Thyroid gland (tissue), 4 donors: ENCODE results near the gene GLRA3. TPM values are rescaled to one million over a fixed set of nuclear protein-coding genes. Genes with fewer than 3 reads are reported as not detected.
"Not testable (repeated sequence)": the region's sequence is repeated elsewhere in the genome, so short reads cannot be mapped to it uniquely, and the experiment has no call there.

Experiments
- DNase-seq, 2 donors: peaks; one replicate each; pipeline ENCODE4 v3.0.0-alpha.2; 2019
- H3K27ac ChIP-seq, 3 donors: fragments of 200-600 bp; sonication (generic); 1 replicate in 2 of 3; 2 replicates in 1 of 3; pipeline ENCODE4 v1.5.1; 2016 to 2019; ENCODE audit warnings: mild to moderate bottlenecking in 1 of 3, moderate library complexity in 1 of 3
- H3K27me3 ChIP-seq: fragments of 200-600 bp; sonication (generic); one replicate; pipeline ENCODE4 v1.5.1; 2019
- H3K36me3 ChIP-seq, 2 donors: fragments of 200-600 bp; sonication (generic); one replicate each; pipeline ENCODE4 v1.5.1; 2016 to 2019
- H3K4me1 ChIP-seq, 2 donors: fragments of 200-600 bp; sonication (generic); one replicate each; pipeline ENCODE4 v1.5.1; 2017 to 2019
- H3K4me3 ChIP-seq, 3 donors: fragments of 200-600 bp; sonication (generic); replicated peaks in 1 of 3; 1 replicate in 2 of 3; 2 replicates in 1 of 3; pipeline ENCODE4 v1.5.1; 2016; ENCODE audit warnings: mild to moderate bottlenecking in 1 of 3
- H3K9me3 ChIP-seq: fragments of 200-600 bp; sonication (generic); one replicate; pipeline ENCODE4 v1.5.1; 2017
- POLR2A ChIP-seq, 2 donors: fragments of 450-650 bp; IDR thresholded peaks; one replicate each; pipeline ENCODE4 v1.6.1; 2017; ENCODE audit warnings: antibody characterized with exemption in 2 of 2, mild to moderate bottlenecking in 2 of 2, moderate library complexity in 1 of 2
- WGBS, 2 donors: methylation state at CpG; one replicate each; pipeline ENCODE4 v1.1.5; 2017; 5-methylcytosine and 5-hydroxymethylcytosine counted together
- intact Hi-C: fragments of 100-400 bp; cut with DNase I; formaldehyde crosslinking; loops from one replicate; pipeline ENCODE4 v1.15.1; 2023
- total RNA-seq, 4 donors: library from RNA; depleted of rRNA; stranded (reverse); fragments of >200 nt; gene quantifications; one replicate each; pipeline ENCODE4 v1.2.3, GENCODE V29; 2016
- TF ChIP-seq, protein P1 (sequence below), 6 experiments: fragments of 200-600 bp in 3 of 6; fragments of 450-650 bp in 3 of 6; sonication (generic) in 3 of 6; IDR thresholded peaks; one replicate each; pipeline ENCODE4 v1.5.1; 2016 to 2019; ENCODE audit warnings: antibody characterized with exemption in 6 of 6, mild to moderate bottlenecking in 2 of 6, inconsistent platforms in 1 of 6, moderate library complexity in 1 of 6

Gene GLRA3
- total RNA-seq, 4 donors from 2014 or later = not detected

DNA sequence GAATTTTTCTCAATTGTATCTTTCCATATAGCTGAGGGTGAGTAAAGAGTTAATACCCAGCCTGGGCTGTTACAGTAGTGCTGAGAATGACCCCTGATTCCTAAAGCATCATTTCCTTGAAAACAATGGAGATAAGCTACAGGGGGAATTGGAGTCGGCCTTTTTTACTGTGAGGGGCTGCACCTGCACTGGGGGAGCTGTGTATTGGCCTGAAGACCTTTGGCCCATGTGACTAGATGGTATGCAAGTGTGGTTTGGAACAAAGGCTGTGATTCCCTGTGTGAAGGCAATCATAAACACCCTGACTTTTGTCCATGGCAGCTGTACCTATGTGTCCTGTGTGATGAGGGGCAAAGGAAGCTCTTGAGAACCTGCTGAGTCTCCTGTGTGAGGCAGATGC lies 182.7 kb downstream of the GLRA3 start:
- no peak overlapping the region for H3K27ac ChIP-seq
- WGBS, 2 donors = 13 to 29% methylated on average over 1 of the region's 1 CpG
- DNase-seq = no peak
- no peaks in the 10 kb centered on the region for H3K9me3 ChIP-seq
- no peaks in the 10 kb centered on the region for H3K27me3 ChIP-seq
- intact Hi-C loops = no loop called here
- H3K4me3 ChIP-seq = no peak overlapping the region
- H3K36me3 ChIP-seq = no peaks in the 10 kb centered on the region
- TF ChIP-seq POLR2A (IDR thresholded peaks at IDR 0.05) = no peak
- TF ChIP-seq, protein P1, sequence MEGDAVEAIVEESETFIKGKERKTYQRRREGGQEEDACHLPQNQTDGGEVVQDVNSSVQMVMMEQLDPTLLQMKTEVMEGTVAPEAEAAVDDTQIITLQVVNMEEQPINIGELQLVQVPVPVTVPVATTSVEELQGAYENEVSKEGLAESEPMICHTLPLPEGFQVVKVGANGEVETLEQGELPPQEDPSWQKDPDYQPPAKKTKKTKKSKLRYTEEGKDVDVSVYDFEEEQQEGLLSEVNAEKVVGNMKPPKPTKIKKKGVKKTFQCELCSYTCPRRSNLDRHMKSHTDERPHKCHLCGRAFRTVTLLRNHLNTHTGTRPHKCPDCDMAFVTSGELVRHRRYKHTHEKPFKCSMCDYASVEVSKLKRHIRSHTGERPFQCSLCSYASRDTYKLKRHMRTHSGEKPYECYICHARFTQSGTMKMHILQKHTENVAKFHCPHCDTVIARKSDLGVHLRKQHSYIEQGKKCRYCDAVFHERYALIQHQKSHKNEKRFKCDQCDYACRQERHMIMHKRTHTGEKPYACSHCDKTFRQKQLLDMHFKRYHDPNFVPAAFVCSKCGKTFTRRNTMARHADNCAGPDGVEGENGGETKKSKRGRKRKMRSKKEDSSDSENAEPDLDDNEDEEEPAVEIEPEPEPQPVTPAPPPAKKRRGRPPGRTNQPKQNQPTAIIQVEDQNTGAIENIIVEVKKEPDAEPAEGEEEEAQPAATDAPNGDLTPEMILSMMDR (IDR thresholded peaks at IDR 0.05) = no peak
- H3K4me1 ChIP-seq = no peaks in the 10 kb centered on the region

DNA sequence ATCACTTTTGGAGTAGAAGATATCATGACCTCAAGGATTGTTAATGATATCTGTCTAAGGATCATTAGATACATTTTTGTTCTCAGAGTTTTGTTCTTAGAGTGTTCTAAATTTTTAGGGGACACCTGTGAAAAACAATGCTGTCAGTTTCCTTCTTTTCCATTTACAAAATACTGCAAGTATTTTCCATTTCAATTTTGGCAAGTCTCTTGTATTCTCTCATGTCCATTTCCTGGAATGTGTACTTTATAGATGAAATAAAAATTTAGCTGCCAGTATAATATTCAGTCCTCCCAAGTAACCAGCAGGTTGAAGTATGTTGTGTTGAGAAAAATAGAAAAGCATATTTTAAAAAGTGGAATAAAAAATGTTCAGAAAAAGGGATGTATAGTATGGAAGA lies 188.9 kb downstream of the GLRA3 start:
- Histone ChIP-seq H3K4me3 (no peak overlapping the region), H3K4me1 (no peaks in the 10 kb centered on the region), H3K27me3 (no peaks in the 10 kb centered on the region), H3K9me3 (no peaks in the 10 kb centered on the region), H3K36me3 (no peaks in the 10 kb centered on the region), H3K27ac (no peak overlapping the region)
- no peak for DNase-seq
- intact Hi-C loops = no loop called here
- TF ChIP-seq POLR2A (IDR thresholded peaks at IDR 0.05) = no peak
- TF ChIP-seq, protein P1 (IDR thresholded peaks at IDR 0.05) = no peak

DNA sequence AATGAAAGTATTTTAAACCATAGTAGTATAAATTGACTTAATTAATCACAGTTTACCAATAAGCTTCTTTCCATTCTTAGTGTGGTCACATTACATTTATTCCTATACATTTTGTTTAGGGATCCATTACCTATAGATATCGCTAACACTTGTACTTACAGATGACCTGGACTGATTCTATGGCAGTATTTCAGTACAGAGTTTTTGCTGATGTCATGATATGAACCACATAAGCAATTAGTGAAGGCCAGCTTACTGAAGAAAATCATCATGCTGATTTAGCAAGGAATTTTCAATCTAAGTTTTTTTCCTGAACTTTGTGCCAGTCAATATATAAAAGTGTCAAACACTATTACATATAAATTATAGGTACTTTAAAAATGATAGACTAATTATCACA lies 193.3 kb downstream of the GLRA3 start:
- Histone ChIP-seq H3K4me1 (no peaks in the 10 kb centered on the region), H3K27me3 (no peaks in the 10 kb centered on the region), H3K27ac (no peak overlapping the region), H3K36me3 (no peaks in the 10 kb centered on the region), H3K9me3 (no peaks in the 10 kb centered on the region), H3K4me3 (no peak overlapping the region)
- intact Hi-C loops = no loop called here
- WGBS, 2 donors = 97% methylated on average over 1 of the region's 1 CpG
- no peak for DNase-seq
- TF ChIP-seq, protein P1 (IDR thresholded peaks at IDR 0.05) = no peak
- TF ChIP-seq POLR2A (IDR thresholded peaks at IDR 0.05) = no peak

DNA sequence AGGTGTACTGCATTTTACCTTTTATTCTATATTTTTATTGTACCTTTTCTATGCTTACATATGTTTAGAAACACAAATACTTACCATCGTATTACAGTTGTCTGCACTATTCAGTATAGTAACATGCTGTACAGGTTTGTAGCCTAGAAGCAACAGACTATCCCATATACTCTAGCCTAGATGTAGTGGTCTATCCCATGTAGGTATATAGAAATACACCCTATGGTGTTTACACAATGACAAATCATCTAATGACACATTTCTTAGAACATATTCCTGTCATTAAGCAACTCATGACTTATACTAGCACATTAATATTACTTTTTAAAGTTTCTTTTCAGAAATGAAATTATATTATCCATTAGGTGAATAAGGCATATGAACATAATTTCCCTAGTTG lies 195.6 kb downstream of the GLRA3 start:
- Histone ChIP-seq H3K36me3 (no peaks in the 10 kb centered on the region), H3K9me3 (no peaks in the 10 kb centered on the region), H3K4me1 (no peaks in the 10 kb centered on the region), H3K4me3 (no peak overlapping the region), H3K27me3 (no peaks in the 10 kb centered on the region), H3K27ac (no peak overlapping the region)
- 90 to 98% methylated on average over 1 of the region's 1 CpG for WGBS, 2 donors
- intact Hi-C loops = no loop called here
- TF ChIP-seq, protein P1 (IDR thresholded peaks at IDR 0.05) = no peak
- TF ChIP-seq POLR2A (IDR thresholded peaks at IDR 0.05) = no peak
- no peak for DNase-seq

DNA sequence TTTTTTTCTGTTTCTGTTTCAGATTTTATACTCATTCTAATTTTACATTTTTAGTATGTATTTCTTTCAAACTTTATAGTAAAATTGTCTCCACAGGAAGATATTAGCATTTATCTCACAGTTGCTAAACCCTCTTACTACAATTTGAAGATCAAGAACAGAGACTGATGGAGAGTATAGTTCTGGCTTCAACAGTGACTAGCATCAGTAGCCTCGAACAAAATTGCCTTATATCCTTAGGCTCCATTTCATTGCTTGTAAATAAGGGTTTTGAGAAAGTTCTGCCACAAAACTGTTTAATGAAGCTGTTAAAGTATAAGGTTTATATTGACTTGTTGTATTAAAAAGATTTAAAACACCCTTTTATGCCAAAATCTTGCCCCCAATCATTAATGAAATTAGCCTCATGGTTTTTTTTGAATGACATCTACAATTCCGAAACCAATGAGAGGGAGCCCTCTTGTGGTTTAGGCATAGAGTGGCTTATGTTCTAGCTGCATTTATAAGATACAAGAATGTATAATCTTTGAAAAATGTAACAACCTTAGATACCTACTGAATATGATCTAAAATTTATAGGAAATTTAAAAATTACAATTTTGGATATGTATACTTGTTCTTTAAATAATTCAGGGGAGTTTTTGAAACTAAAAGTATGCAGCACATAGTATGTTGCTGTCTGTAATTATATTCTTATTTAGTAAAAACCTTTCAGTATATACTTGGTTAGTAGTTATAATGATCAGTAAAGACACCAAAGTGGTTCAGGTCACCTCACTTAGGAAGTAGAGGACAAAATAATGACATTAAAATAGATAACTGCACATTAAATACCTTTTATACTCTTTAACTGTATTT lies 196.9 kb downstream of the GLRA3 start:
- Histone ChIP-seq H3K27ac (no peak overlapping the region), H3K27me3 (no peaks in the 10 kb centered on the region), H3K9me3 (no peaks in the 10 kb centered on the region), H3K4me1 (no peaks in the 10 kb centered on the region), H3K4me3 (no peak overlapping the region), H3K36me3 (no peaks in the 10 kb centered on the region)
- DNase-seq = no peak
- TF ChIP-seq, protein P1 (IDR thresholded peaks at IDR 0.05) = peak; percentile 27 to 79 (median 54)
- TF ChIP-seq POLR2A (IDR thresholded peaks at IDR 0.05) = no peak
- 43 to 45% methylated on average over 2 of the region's 2 CpGs for WGBS, 2 donors
- intact Hi-C loops = no loop called here

DNA sequence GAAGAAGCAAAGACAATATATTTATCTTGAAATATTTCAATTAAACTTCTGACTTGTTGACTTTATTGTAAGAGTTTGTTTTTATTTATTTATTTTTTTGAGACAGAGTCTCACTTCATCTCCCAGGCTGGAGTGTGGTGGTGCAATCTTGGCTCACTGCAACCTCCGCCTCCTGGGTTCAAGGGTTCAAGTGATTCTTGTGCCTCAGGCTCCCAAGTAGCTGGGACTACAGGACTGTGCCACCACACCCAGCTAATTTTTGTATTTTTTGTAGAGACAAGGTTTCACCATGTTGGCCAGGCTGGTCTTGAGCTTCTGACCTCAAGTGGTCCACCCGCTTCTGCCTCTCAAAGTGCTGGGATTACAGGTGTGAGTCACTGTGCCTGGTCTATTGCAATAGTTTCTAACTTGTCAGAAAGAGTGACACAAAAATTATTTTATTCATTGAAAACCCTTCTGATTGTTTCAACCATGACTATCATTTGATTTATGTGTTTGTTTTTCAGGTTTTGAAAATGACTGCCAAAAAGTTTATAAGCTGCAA lies 199.1 kb downstream of the GLRA3 start:
- H3K4me1 ChIP-seq, H3K9me3 ChIP-seq, H3K4me3 ChIP-seq, H3K27me3 ChIP-seq, DNase-seq, H3K36me3 ChIP-seq, H3K27ac ChIP-seq: not testable (repeated sequence)
- 93 to 96% methylated on average over 2 of the region's 2 CpGs for WGBS, 2 donors
- intact Hi-C loops = loop anchor here (5.0 kb wide), 1 partner anchor 263 kb away; no protein-coding TSS in a partner anchor
